ENCODE measurements around the gene TSNAXIP1.
A peak's percentile ranks its signal among the peaks of the same experiment; 100 is the strongest.
"Not testable (repeated sequence)": the region's sequence is repeated elsewhere in the genome, so short reads cannot be mapped to it uniquely, and the experiment has no call there.

Gene TSNAXIP1

DNA sequence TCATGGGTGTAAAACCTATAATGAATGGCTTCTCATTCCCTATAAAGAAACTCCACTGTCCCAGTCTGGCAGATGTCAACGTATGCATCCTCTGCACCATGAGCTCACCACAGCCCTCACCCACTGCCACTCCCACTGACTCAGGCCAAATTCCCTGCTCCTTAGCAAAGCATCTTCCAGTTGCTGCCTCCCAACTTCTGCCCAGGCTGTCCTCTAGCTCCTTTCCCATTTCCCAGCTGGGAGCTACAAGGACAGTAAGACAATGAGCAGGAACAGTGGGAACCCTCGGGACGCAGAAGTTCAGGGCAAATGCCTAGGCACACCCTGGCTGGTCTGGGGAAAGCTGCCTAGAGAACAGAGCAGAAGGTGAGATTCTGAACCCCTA lies 26.3 kb downstream of the TSNAXIP1 start:
- H3K36me3 ChIP-seq (ENCODE audit: control insufficient read depth in 4 of 4, insufficient read depth in 4 of 4, low read length in 3 of 4) = peaks cover 11 to 44% (median 26%) of the 10 kb centered on the region in 4 experiments

DNA sequence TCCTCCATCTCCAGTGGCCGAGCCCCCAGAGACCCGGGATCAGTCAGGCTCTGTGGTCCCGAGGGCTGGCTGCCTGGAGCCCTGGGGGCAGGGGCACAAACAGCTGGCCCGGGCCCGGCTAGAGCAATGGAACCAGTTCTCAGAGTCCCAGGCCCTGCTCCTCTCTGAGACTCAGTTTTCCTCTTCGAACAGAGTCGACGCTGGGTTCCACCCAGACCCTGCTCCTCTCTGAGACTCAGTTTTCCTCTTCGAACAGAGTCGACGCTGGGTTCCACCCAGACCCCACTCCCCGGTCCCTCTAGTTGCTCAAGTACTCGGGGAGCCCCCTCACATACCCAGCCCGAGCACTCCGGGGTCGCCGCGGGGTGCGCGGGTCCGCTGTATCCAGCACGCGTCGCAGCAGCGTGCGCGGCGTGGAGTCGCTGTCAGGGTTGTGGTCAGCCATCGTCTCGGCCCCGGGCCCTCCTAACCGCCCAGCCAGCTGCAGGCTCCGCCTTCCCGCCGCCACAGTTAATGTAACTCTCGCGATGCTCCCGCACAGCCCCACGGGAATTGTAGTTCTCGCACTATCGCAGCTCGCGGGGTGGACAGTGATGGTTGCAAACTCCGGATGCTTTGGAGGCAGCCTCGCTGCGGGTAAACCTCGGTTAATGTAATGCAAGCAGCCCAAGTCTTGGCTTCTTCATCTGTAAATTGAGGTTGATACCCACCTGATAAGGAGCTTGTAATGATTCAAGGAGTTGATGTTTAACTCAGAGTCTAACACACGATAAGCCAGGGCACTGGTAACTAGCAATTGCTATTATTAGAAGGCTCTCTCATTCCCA lies 26.9 kb downstream of the TSNAXIP1 start:
- DNase-seq = peak; percentile 81 to 93 (median 91)
- CTCF ChIA-PET = interaction anchor here (0.5 to 2.1 kb wide), 10 partner anchors 9 to 38 kb away, joined by 3 to 10 read pairs (median 5); partner anchors contain the start of gene NUTF2
- POLR2A ChIA-PET = interaction anchor here (0.8 to 1.8 kb wide), 2 partner anchors 13 to 22 kb away, joined by 3 to 5 read pairs; partner anchors contain the start of gene NUTF2
- Histone ChIP-seq H3K27ac (ENCODE audit: insufficient read depth in 1 of 2, low read depth in 1 of 2, low read length in 2 of 2, poor library complexity in 1 of 2, severe bottlenecking in 2 of 2) (peak overlapping the region in 1 of 2 experiments; percentile 81), H3K4me1 (ENCODE audit: control extremely low read depth in 1 of 4, control insufficient read depth in 4 of 4, insufficient read depth in 4 of 4, low read length in 3 of 4) (peaks cover 3 to 18% (median 15%) of the 10 kb centered on the region in 4 experiments), H3K27me3 (replicated peaks in 2 of 5; ENCODE audit: control insufficient read depth in 4 of 5, insufficient read depth in 5 of 5, low read length in 4 of 5) (no peaks in the 10 kb centered on the region), H3K9me3 (ENCODE audit: control extremely low read depth in 1 of 5, control insufficient read depth in 4 of 5, insufficient read depth in 2 of 5, low read depth in 1 of 5, low read length in 4 of 5) (no peaks in the 10 kb centered on the region), H3K4me3 (ENCODE audit: control insufficient read depth in 1 of 7, extremely low read depth in 1 of 7, insufficient read depth in 4 of 7, low read depth in 2 of 7, low read length in 6 of 7) (peak overlapping the region; percentile 60 to 83 (median 74)), H3K36me3 (ENCODE audit: control insufficient read depth in 4 of 4, insufficient read depth in 4 of 4, low read length in 3 of 4) (peaks cover 7 to 38% (median 23%) of the 10 kb centered on the region in 4 experiments)
- WGBS (ENCODE audit: insufficient coverage) = under 1% methylated on average over 43 of the region's 49 CpGs

More for the DNA sequence above, 26.3 kb downstream of the TSNAXIP1 start:
- Histone ChIP-seq H3K4me3 (ENCODE audit: control insufficient read depth in 1 of 7, extremely low read depth in 1 of 7, insufficient read depth in 4 of 7, low read depth in 2 of 7, low read length in 6 of 7) (peak overlapping the region; percentile 60 to 83 (median 74)), H3K27ac (ENCODE audit: insufficient read depth in 1 of 2, low read depth in 1 of 2, low read length in 2 of 2, poor library complexity in 1 of 2, severe bottlenecking in 2 of 2) (peak overlapping the region; percentile 19 to 81), H3K27me3 (replicated peaks in 2 of 5; ENCODE audit: control insufficient read depth in 4 of 5, insufficient read depth in 5 of 5, low read length in 4 of 5) (no peaks in the 10 kb centered on the region), H3K9me3 (ENCODE audit: control extremely low read depth in 1 of 5, control insufficient read depth in 4 of 5, insufficient read depth in 2 of 5, low read depth in 1 of 5, low read length in 4 of 5) (no peaks in the 10 kb centered on the region), H3K4me1 (ENCODE audit: control extremely low read depth in 1 of 4, control insufficient read depth in 4 of 4, insufficient read depth in 4 of 4, low read length in 3 of 4) (peaks cover 3 to 18% (median 15%) of the 10 kb centered on the region in 4 experiments)
- ChIA-PET CTCF (interaction anchor here (1.2 to 2.1 kb wide), 7 partner anchors 9 to 39 kb away, joined by 3 to 10 read pairs (median 5); no protein-coding TSS in a partner anchor), POLR2A (interaction anchor here (0.8 kb wide), 1 partner anchor 22 kb away, joined by 3 read pairs; no protein-coding TSS in a partner anchor)
- 0% methylated on average over 1 of the region's 3 CpGs for WGBS (ENCODE audit: insufficient coverage)
- DNase-seq = peak in 1 of 3 donors; percentile 6

- peak overlapping the region in 6 of 7 experiments; percentile 67 to 83 (median 74) for H3K4me3 ChIP-seq (ENCODE audit: control insufficient read depth in 1 of 7, extremely low read depth in 1 of 7, insufficient read depth in 4 of 7, low read depth in 2 of 7, low read length in 6 of 7)
- peaks cover 3 to 18% (median 15%) of the 10 kb centered on the region in 4 experiments for H3K4me1 ChIP-seq (ENCODE audit: control extremely low read depth in 1 of 4, control insufficient read depth in 4 of 4, insufficient read depth in 4 of 4, low read length in 3 of 4)
- H3K9me3 ChIP-seq (ENCODE audit: control extremely low read depth in 1 of 5, control insufficient read depth in 4 of 5, insufficient read depth in 2 of 5, low read depth in 1 of 5, low read length in 4 of 5) = no peaks in the 10 kb centered on the region
- peak overlapping the region in 1 of 2 experiments; percentile 81 for H3K27ac ChIP-seq (ENCODE audit: insufficient read depth in 1 of 2, low read depth in 1 of 2, low read length in 2 of 2, poor library complexity in 1 of 2, severe bottlenecking in 2 of 2)
- ChIA-PET POLR2A (interaction anchor here (1.8 kb wide), 1 partner anchor 12 kb away, joined by 5 read pairs; the partner anchor contains the start of gene NUTF2), CTCF (interaction anchor here (0.5 to 2.1 kb wide), 9 partner anchors 9 to 38 kb away, joined by 3 to 10 read pairs (median 5); partner anchors contain the start of gene NUTF2)
- DNase-seq = no peak
- no peaks in the 10 kb centered on the region for H3K27me3 ChIP-seq (replicated peaks in 2 of 5; ENCODE audit: control insufficient read depth in 4 of 5, insufficient read depth in 5 of 5, low read length in 4 of 5)
- H3K36me3 ChIP-seq (ENCODE audit: control insufficient read depth in 4 of 4, insufficient read depth in 4 of 4, low read length in 3 of 4) = peaks cover 7 to 32% (median 19%) of the 10 kb centered on the region in 4 experiments
- WGBS (ENCODE audit: insufficient coverage) = 85% methylated on average over 10 of the region's 10 CpGs
These were observed 27.5 kb downstream of the TSNAXIP1 start for GRCh38 chr16:67834242-67834614.

DNA sequence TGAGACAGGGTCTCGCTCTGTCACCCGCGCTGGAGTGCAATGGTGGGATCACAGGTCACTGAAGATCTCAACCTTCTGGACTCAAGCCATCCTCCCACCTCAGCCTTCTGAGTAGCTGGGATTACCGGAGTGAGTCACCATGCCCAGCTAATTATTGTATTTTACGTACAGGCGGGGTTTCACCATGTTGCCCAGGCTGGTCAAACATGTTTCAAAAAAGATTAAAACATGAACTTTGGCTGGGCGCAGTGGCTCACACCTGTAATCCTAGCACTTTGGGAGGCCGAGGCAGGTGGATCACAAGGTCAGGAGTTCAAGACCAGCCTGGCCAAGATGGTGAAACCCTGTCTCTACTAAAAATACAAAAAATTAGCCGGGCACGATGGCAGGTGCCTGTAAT lies 30.5 kb downstream of the TSNAXIP1 start:
- H3K27me3 ChIP-seq (replicated peaks in 2 of 5; ENCODE audit: control insufficient read depth in 4 of 5, insufficient read depth in 5 of 5, low read length in 4 of 5); H3K4me3 ChIP-seq (ENCODE audit: control insufficient read depth in 1 of 7, extremely low read depth in 1 of 7, insufficient read depth in 4 of 7, low read depth in 2 of 7, low read length in 6 of 7); H3K9me3 ChIP-seq (ENCODE audit: control extremely low read depth in 1 of 5, control insufficient read depth in 4 of 5, insufficient read depth in 2 of 5, low read depth in 1 of 5, low read length in 4 of 5); H3K36me3 ChIP-seq (ENCODE audit: control insufficient read depth in 4 of 4, insufficient read depth in 4 of 4, low read length in 3 of 4); H3K27ac ChIP-seq (ENCODE audit: insufficient read depth in 1 of 2, low read depth in 1 of 2, low read length in 2 of 2, poor library complexity in 1 of 2, severe bottlenecking in 2 of 2); DNase-seq: not testable (repeated sequence)
- WGBS (ENCODE audit: insufficient coverage) = 99% methylated on average over 7 of the region's 10 CpGs
- H3K4me1 ChIP-seq (ENCODE audit: control extremely low read depth in 1 of 4, control insufficient read depth in 4 of 4, insufficient read depth in 4 of 4, low read length in 3 of 4) = peaks cover 3 to 20% (median 18%) of the 10 kb centered on the region in 4 experiments
- CTCF ChIA-PET = interaction anchor here (0.7 to 3.1 kb wide), 7 partner anchors 13 to 168 kb away, joined by 3 to 11 read pairs (median 5); no protein-coding TSS in a partner anchor
- POLR2A ChIA-PET = interaction anchor here (1.1 kb wide), 1 partner anchor 36 kb away, joined by 3 read pairs; no protein-coding TSS in a partner anchor

- peaks cover 3 to 21% (median 18%) of the 10 kb centered on the region in 4 experiments for H3K4me1 ChIP-seq (ENCODE audit: control extremely low read depth in 1 of 4, control insufficient read depth in 4 of 4, insufficient read depth in 4 of 4, low read length in 3 of 4)
- WGBS (ENCODE audit: insufficient coverage) = 96% methylated on average over 2 of the region's 2 CpGs
- no peak overlapping the region for H3K27ac ChIP-seq (ENCODE audit: insufficient read depth in 1 of 2, low read depth in 1 of 2, low read length in 2 of 2, poor library complexity in 1 of 2, severe bottlenecking in 2 of 2)
- H3K27me3 ChIP-seq (replicated peaks in 2 of 5; ENCODE audit: control insufficient read depth in 4 of 5, insufficient read depth in 5 of 5, low read length in 4 of 5) = no peaks in the 10 kb centered on the region
- H3K4me3 ChIP-seq (ENCODE audit: control insufficient read depth in 1 of 7, extremely low read depth in 1 of 7, insufficient read depth in 4 of 7, low read depth in 2 of 7, low read length in 6 of 7) = no peak overlapping the region
- DNase-seq = no peak
- ChIA-PET POLR2A (no interaction called here), CTCF (interaction anchor here (0.7 to 3.1 kb wide), 7 partner anchors 14 to 168 kb away, joined by 3 to 11 read pairs (median 5); no protein-coding TSS in a partner anchor)
- H3K36me3 ChIP-seq (ENCODE audit: control insufficient read depth in 4 of 4, insufficient read depth in 4 of 4, low read length in 3 of 4) = no peaks in the 10 kb centered on the region
- no peaks in the 10 kb centered on the region for H3K9me3 ChIP-seq (ENCODE audit: control extremely low read depth in 1 of 5, control insufficient read depth in 4 of 5, insufficient read depth in 2 of 5, low read depth in 1 of 5, low read length in 4 of 5)
These were observed 31.1 kb downstream of the TSNAXIP1 start for GRCh38 chr16:67837811-67838210.

GRCh38 chr16:67841198-67841815 lies 34.6 kb downstream of the TSNAXIP1 start:
- peak overlapping the region in 1 of 2 experiments; percentile 91 for H3K27ac ChIP-seq (ENCODE audit: insufficient read depth in 1 of 2, low read depth in 1 of 2, low read length in 2 of 2, poor library complexity in 1 of 2, severe bottlenecking in 2 of 2)
- DNase-seq = no peak
- H3K4me1 ChIP-seq (ENCODE audit: control extremely low read depth in 1 of 4, control insufficient read depth in 4 of 4, insufficient read depth in 4 of 4, low read length in 3 of 4) = peaks cover 21 to 45% (median 40%) of the 10 kb centered on the region in 4 experiments
- peak overlapping the region in 5 of 7 experiments; percentile 72 to 98 (median 95) for H3K4me3 ChIP-seq (ENCODE audit: control insufficient read depth in 1 of 7, extremely low read depth in 1 of 7, insufficient read depth in 4 of 7, low read depth in 2 of 7, low read length in 6 of 7)
- peaks cover 0 to 9% (median 2%) of the 10 kb centered on the region in 4 experiments for H3K36me3 ChIP-seq (ENCODE audit: control insufficient read depth in 4 of 4, insufficient read depth in 4 of 4, low read length in 3 of 4)
- 76% methylated on average over 17 of the region's 17 CpGs for WGBS (ENCODE audit: insufficient coverage)
- no peaks in the 10 kb centered on the region for H3K27me3 ChIP-seq (replicated peaks in 2 of 5; ENCODE audit: control insufficient read depth in 4 of 5, insufficient read depth in 5 of 5, low read length in 4 of 5)
- ChIA-PET POLR2A (interaction anchor here (0.6 kb wide), 1 partner anchor 312 kb away, joined by 3 read pairs; no protein-coding TSS in a partner anchor), CTCF (interaction anchor here (0.9 to 1.9 kb wide), 8 partner anchors 10 to 169 kb away, joined by 3 to 8 read pairs (median 4); no protein-coding TSS in a partner anchor)
- no peaks in the 10 kb centered on the region for H3K9me3 ChIP-seq (ENCODE audit: control extremely low read depth in 1 of 5, control insufficient read depth in 4 of 5, insufficient read depth in 2 of 5, low read depth in 1 of 5, low read length in 4 of 5)
